Measurements from ENCODE around the gene DDIAS.
A peak's percentile ranks its signal among the peaks of the same experiment; 100 is the strongest.
"Not testable (repeated sequence)": the region's sequence is repeated elsewhere in the genome, so short reads cannot be mapped to it uniquely, and the experiment has no call there.

The DDIAS gene

GRCh38 chr11:82901165-82901921 is at the start of gene DDIAS:
Gene DDIAS, plus strand, starts transcription at chr11:82901736. Its CDS starts 13,003 bp downstream, at chr11:82914739.
- DNase-seq (ENCODE audit: low read depth in 2 of 2): peak; percentile 88 to 93

- no peak for DNase-seq (ENCODE audit: low read depth in 2 of 2)
These were observed 47.3 kb upstream of the DDIAS start for GRCh38 chr11:82854242-82854641.

GRCh38 chr11:82854916-82855315 is 46.6 kb upstream of the DDIAS start:
- DNase-seq (ENCODE audit: low read depth in 2 of 2): not testable (repeated sequence)

GRCh38 chr11:82855616-82856015 is 45.9 kb upstream of the DDIAS start:
- DNase-seq (ENCODE audit: low read depth in 2 of 2): no peak

- DNase-seq (ENCODE audit: low read depth in 2 of 2): no peak
These were observed 44.4 kb upstream of the DDIAS start for GRCh38 chr11:82857145-82857544.

GRCh38 chr11:82858133-82858532 is 43.4 kb upstream of the DDIAS start:
- DNase-seq (ENCODE audit: low read depth in 2 of 2): no peak

GRCh38 chr11:82858556-82859091 is 42.9 kb upstream of the DDIAS start:
- no peak for DNase-seq (ENCODE audit: low read depth in 2 of 2)

GRCh38 chr11:82859750-82860149 is 41.8 kb upstream of the DDIAS start:
- no peak for DNase-seq (ENCODE audit: low read depth in 2 of 2)

- DNase-seq (ENCODE audit: low read depth in 2 of 2): no peak
These were observed 39.2 kb upstream of the DDIAS start for GRCh38 chr11:82862379-82862778.

- DNase-seq (ENCODE audit: low read depth in 2 of 2): no peak
These were observed 38.3 kb upstream of the DDIAS start for GRCh38 chr11:82863209-82863608.

- no peak for DNase-seq (ENCODE audit: low read depth in 2 of 2)
These were observed 37.3 kb upstream of the DDIAS start for GRCh38 chr11:82864268-82864667.

GRCh38 chr11:82865841-82866240 is 35.7 kb upstream of the DDIAS start:
- DNase-seq (ENCODE audit: low read depth in 2 of 2): no peak

- peak; percentile 19 to 60 for DNase-seq (ENCODE audit: low read depth in 2 of 2)
These were observed 33.9 kb upstream of the DDIAS start for GRCh38 chr11:82867495-82868082.

GRCh38 chr11:82869657-82870056 is 31.9 kb upstream of the DDIAS start:
- no peak for DNase-seq (ENCODE audit: low read depth in 2 of 2)

- no peak for DNase-seq (ENCODE audit: low read depth in 2 of 2)
These were observed 29.9 kb upstream of the DDIAS start for GRCh38 chr11:82871646-82872045.

GRCh38 chr11:82872377-82873150 is 29.0 kb upstream of the DDIAS start:
- DNase-seq (ENCODE audit: low read depth in 2 of 2): no peak

- DNase-seq (ENCODE audit: low read depth in 2 of 2): no peak
These were observed 27.6 kb upstream of the DDIAS start for GRCh38 chr11:82873919-82874333.

GRCh38 chr11:82874646-82875523 is 26.7 kb upstream of the DDIAS start:
- DNase-seq (ENCODE audit: low read depth in 2 of 2): no peak

GRCh38 chr11:82883853-82884252 is 17.7 kb upstream of the DDIAS start:
- DNase-seq (ENCODE audit: low read depth in 2 of 2): no peak

GRCh38 chr11:82889133-82890001 is 12.2 kb upstream of the DDIAS start:
- DNase-seq (ENCODE audit: low read depth in 2 of 2): no peak

- DNase-seq (ENCODE audit: low read depth in 2 of 2): no peak
These were observed 11.6 kb upstream of the DDIAS start for GRCh38 chr11:82890002-82890341.
